Retinal pigment epithelial cell (primary cell): Measurements from ENCODE around the gene ZNF808.
"Not testable (repeated sequence)": the region's sequence is repeated elsewhere in the genome, so short reads cannot be mapped to it uniquely, and the experiment has no call there.

Source experiments
- DNase-seq: peaks from one replicate; pipeline ENCODE4 v3.0.0-alpha.2; 2010; ENCODE audit warnings: low read depth
- H3K4me3 ChIP-seq: 2 replicates; pipeline ENCODE4 v1.5.1; 2011; ENCODE audit warnings: mild to moderate bottlenecking, low read length, control low read depth, moderate library complexity
- CTCF ChIP-seq: conservative IDR thresholded peaks from 2 replicates; pipeline ENCODE4 v1.5.1; 2011; ENCODE audit warnings: low read depth, low read length, control low read depth, inconsistent platforms

The ZNF808 gene

GRCh38 chr19:52599241-52599640 lies 71.8 kb downstream of the ZNF808 start:
- no peak for TF ChIP-seq CTCF
- DNase-seq, result no peak
- no peak overlapping the region for H3K4me3 ChIP-seq

- no peak for TF ChIP-seq CTCF
- H3K4me3 ChIP-seq, result peak overlapping the region; percentile 72
- no peak for DNase-seq
These were observed 73.2 kb downstream of the ZNF808 start for GRCh38 chr19:52600639-52601024.

GRCh38 chr19:52601025-52601973 lies 73.8 kb downstream of the ZNF808 start:
- peak overlapping the region; percentile 72 for H3K4me3 ChIP-seq
- peak; percentile 34 for DNase-seq
- TF ChIP-seq CTCF, result peak; percentile 23

DNA sequence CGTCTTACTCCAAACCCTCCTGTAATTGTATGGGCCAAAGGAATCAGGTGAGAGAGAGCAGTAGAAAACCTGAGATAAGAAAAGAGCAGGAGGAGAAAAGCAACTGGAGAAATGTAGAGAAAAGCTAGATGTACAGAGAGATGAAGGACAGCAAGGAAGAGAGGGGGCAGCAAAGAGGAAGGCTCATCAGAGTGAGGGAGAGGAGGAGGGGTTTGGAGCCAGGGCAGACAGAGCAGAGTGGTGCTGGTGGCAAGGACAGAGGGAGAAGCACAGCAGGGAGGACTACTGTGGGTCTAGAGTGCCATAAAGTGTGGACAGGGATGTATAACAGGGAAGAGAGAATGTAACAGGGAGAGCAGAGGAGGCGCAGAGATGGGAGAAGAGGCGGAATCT lies 74.5 kb downstream of the ZNF808 start:
- TF ChIP-seq CTCF, result peak; percentile 14
- not testable (repeated sequence) for DNase-seq
- H3K4me3 ChIP-seq, result peak overlapping the region; percentile 72

GRCh38 chr19:52602941-52603340 lies 75.5 kb downstream of the ZNF808 start:
- DNase-seq, result no peak
- TF ChIP-seq CTCF, result no peak

DNA sequence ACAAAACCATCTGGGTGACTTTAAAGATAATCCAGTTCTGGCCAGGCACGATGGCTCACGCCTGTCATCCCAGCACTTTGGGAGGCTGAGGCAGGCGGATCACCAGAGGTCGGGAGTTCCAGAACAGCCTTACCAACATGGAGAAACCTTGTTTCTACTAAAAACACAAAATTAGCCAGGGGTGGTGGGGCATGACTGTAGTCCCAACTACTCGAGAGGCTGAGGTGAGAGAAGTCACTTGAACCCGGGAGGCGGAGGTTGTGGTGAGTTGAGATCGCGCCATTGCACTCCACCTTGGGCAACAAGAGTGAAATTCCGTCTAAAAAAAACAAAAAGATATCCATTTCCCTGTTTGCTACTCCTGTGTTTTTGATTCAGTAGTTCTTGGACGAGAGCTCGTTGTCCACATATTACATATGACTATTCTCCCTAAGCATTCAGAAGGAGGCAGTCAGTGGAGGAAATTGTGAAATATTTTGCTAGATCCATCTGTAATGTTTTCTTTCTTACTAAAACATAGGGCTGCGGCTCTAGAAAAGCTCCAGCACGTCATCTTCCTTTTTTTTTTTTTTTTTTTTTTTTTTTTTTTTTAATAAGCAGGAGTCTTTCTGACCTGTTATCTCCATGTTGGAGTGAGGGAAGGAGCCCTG lies 76.2 kb downstream of the ZNF808 start:
- no peak for TF ChIP-seq CTCF
- no peak for DNase-seq
- H3K4me3 ChIP-seq, result no peak overlapping the region

More at GRCh38 chr19:52602941-52603340, 75.5 kb downstream of the ZNF808 start:
- no peak overlapping the region for H3K4me3 ChIP-seq
